ENCODE measurements around the gene PANK1. TPM values are rescaled to one million over a fixed set of nuclear protein-coding genes. Genes with fewer than 3 reads are reported as not detected.

Gene PANK1
- total RNA-seq: 4.6 and 11.1 TPM in 2 replicates

GRCh38 chr10:89644967-89645741 is at the start of gene PANK1:
TSS of gene PANK1 (minus strand) at chr10:89645242. CDS start at chr10:89644891, 351 bp downstream.

GRCh38 chr10:89535171-89536012 is 109.7 kb downstream of the PANK1 start, which contains the start of gene SLC16A12:
TSS of gene SLC16A12 (minus strand) at chr10:89535594. CDS start at chr10:89462578, 73,016 bp downstream.

Other genes with a start within 250 kb of the PANK1 start
- gene IFIT5, start 230.7 kb downstream of the PANK1 start, total RNA-seq: 4.8 and 5.7 TPM in 2 replicates
- not detected in 2 replicates for gene SLC16A12, start 109.6 kb downstream of the PANK1 start, total RNA-seq
- 9.6 and 20.9 TPM in 2 replicates for gene KIF20B, start 56.3 kb upstream of the PANK1 start, total RNA-seq